GM12878 (cell line): ENCODE data around the gene SYT1. TPM values are rescaled to one million over a fixed set of nuclear protein-coding genes. Genes with fewer than 3 reads are reported as not detected.

ENCODE experiments used
- ATAC-seq: fragments of 200-7000 bp; cut with Tn5 transposase; 3 replicates; pipeline ENCODE4 v1.9.1; 2020; ENCODE audit warnings: mild to moderate bottlenecking, moderate library complexity
- BruUV-seq: library from RNA; stranded (reverse); fragments of 400-500 nt; replicated peaks from 2 replicates; lab custom pipeline; 2021; lab: Mats Ljungman, UMichigan
- CTCF ChIA-PET: fragments of 300-600 bp; sonication (Branson Sonifier 250); formaldehyde crosslinking; extraction: SDS; loops from one replicate; lab custom pipeline; 2021; ENCODE audit warnings: inconsistent platforms; lab: Yijun Ruan, JAX
- POLR2A ChIA-PET: fragments of 350-600 bp; formaldehyde crosslinking; extraction: SDS; loops from one replicate; lab custom pipeline; 2021; ENCODE audit warnings: inconsistent platforms; lab: Charles Lee
- RAD21 ChIA-PET: fragments of 300-600 bp; sonication (Branson Sonifier 250); formaldehyde crosslinking; loops from one replicate; lab custom pipeline; 2023; ENCODE audit warnings: antibody characterized with exemption; ENCODE audit not compliant: unreplicated experiment; lab: Charles Lee
- SMC1A ChIA-PET: fragments of 300-600 bp; sonication (Branson Sonifier 250); formaldehyde crosslinking; loops from one replicate; lab custom pipeline; 2023; ENCODE audit not compliant: unreplicated experiment, uncharacterized antibody; lab: Charles Lee
- DNase-seq: peaks from one replicate; pipeline ENCODE4 v3.0.0-alpha.2; 2011; ENCODE audit warnings: low read depth, low spot score
- FAIRE-seq: peaks from 3 replicates; lab custom pipeline; 2011; peaks lifted over from hg19 to GRCh38; lab: Jason Lieb, UNC
- H2AFZ ChIP-seq: 2 replicates; pipeline ENCODE4 v1.6.0; 2011; ENCODE audit warnings: low read depth, low read length, control low read depth; ENCODE audit not compliant: control insufficient read depth
- H3K27ac ChIP-seq: 2 replicates; pipeline ENCODE4 v1.5.1; 2011; ENCODE audit warnings: control low read depth; ENCODE audit not compliant: control insufficient read depth, insufficient read depth
- H3K27me3 ChIP-seq, 2 experiments: replicated peaks in 1 of 2; 2 replicates each; pipeline versions ENCODE4 v1.6.0 to v1.6.1; 2011; ENCODE audit warnings: low read length in 1 of 2; ENCODE audit not compliant: control insufficient read depth in 2 of 2, insufficient read depth in 2 of 2
- H3K36me3 ChIP-seq, 2 experiments: 2 replicates each; pipeline ENCODE4 v1.5.1; 2011; ENCODE audit warnings: low read length in 1 of 2; ENCODE audit not compliant: control insufficient read depth in 2 of 2, insufficient read depth in 2 of 2
- H3K4me1 ChIP-seq: 2 replicates; pipeline ENCODE4 v1.6.1; 2011; ENCODE audit warnings: mild to moderate bottlenecking, low read length, moderate library complexity, mixed read lengths; ENCODE audit not compliant: control insufficient read depth, insufficient read depth
- H3K4me2 ChIP-seq: 2 replicates; pipeline ENCODE4 v1.6.0; 2011; ENCODE audit warnings: control low read depth; ENCODE audit not compliant: control insufficient read depth, insufficient read depth
- H3K4me3 ChIP-seq: fragments of 200-600 bp; sonication (generic); 2 replicates; pipeline ENCODE4 v1.5.1; 2016
- H3K79me2 ChIP-seq: 2 replicates; pipeline ENCODE4 v1.6.0; 2011; ENCODE audit warnings: low read length; ENCODE audit not compliant: control insufficient read depth, insufficient read depth
- H3K9ac ChIP-seq: 2 replicates; pipeline ENCODE4 v1.8.0; 2011; ENCODE audit warnings: low read length, control low read depth, mixed read lengths; ENCODE audit not compliant: control insufficient read depth, insufficient read depth
- H3K9me3 ChIP-seq: replicated peaks from 3 replicates; pipeline ENCODE4 v1.5.1; 2011; ENCODE audit warnings: mild to moderate bottlenecking, low read length; ENCODE audit not compliant: control insufficient read depth, insufficient read depth
- H4K20me1 ChIP-seq: 2 replicates; pipeline ENCODE4 v1.6.0; 2011; ENCODE audit not compliant: control insufficient read depth, insufficient read depth
- CBX3 ChIP-seq: fragments of 200-600 bp; sonication (generic); IDR thresholded peaks from 2 replicates; pipeline ENCODE4 v1.6.1; 2016; ENCODE audit warnings: low read depth, borderline replicate concordance
- EGR1 ChIP-seq, 2 experiments: IDR thresholded peaks; 1 replicate in 1 of 2; 2 replicates in 1 of 2; pipeline ENCODE4 v1.6.1; 2011 to 2012; ENCODE audit warnings: low read depth in 2 of 2, low read length in 2 of 2, borderline replicate concordance in 1 of 2, mild to moderate bottlenecking in 1 of 2, moderate library complexity in 1 of 2
- FOXM1 ChIP-seq: IDR thresholded peaks from 2 replicates; pipeline ENCODE4 v1.6.1; 2012; ENCODE audit warnings: low read depth, mild to moderate bottlenecking, inconsistent platforms, low read length, moderate library complexity
- HDGF ChIP-seq: fragments of 450-650 bp; IDR thresholded peaks from 2 replicates; pipeline ENCODE4 v1.6.1; 2016; ENCODE audit warnings: antibody characterized with exemption
- NFYA ChIP-seq: IDR thresholded peaks from 2 replicates; pipeline ENCODE4 v1.6.1; 2011; ENCODE audit warnings: low read depth, mild to moderate bottlenecking, low read length, improper control_type of control experiment, borderline replicate concordance
- ZZZ3 ChIP-seq: IDR thresholded peaks from 2 replicates; pipeline ENCODE4 v1.6.1; 2011; ENCODE audit warnings: low read depth; ENCODE audit not compliant: control insufficient read depth, insufficient read length
- WGBS: methylation state at CpG from one replicate; pipeline ENCODE4 v1.1.6; 2016; ENCODE audit warnings: low lambda C conversion rate; ENCODE audit not compliant: insufficient replicate concordance, insufficient coverage; ENCODE audit errors: missing lambda C conversion rate; 5-methylcytosine and 5-hydroxymethylcytosine counted together
- in situ Hi-C: fragments of 300-500 bp; cut with MboI; formaldehyde crosslinking; loops from 9 replicates; pipeline ENCODE4 v1.14.3; 2018; ENCODE audit warnings: mixed read lengths
- intact Hi-C: fragments of 100-400 bp; cut with micrococcal nuclease; formaldehyde crosslinking; loops from one replicate; pipeline ENCODE4 v1.14.2; 2022; ENCODE audit not compliant: unreplicated experiment
- polyA plus RNA-seq, 11 experiments: library from polyadenylated mRNA; depleted of rRNA in 4 of 11; unstranded in 6 of 11; stranded (reverse) in 5 of 11; fragments of >200 nt; fragmentation: Nextera tagmentation in 4 of 11; fragmentation: Illumina TruSeq in 1 of 11; extraction: Ambion mirVana in 4 of 11; extraction: Trizol in 1 of 11; gene quantifications; 1 replicate in 1 of 11; 2 replicates in 10 of 11; pipeline versions ENCODE4 v1.2.1 to v1.2.3, GENCODE V29; 2011 to 2016; ENCODE audit warnings: inconsistent platforms in 2 of 11, missing spikeins in 2 of 11, low read depth in 1 of 11
- total RNA-seq, 4 experiments: library from RNA; depleted of rRNA in 3 of 4; stranded (reverse); fragments of >200 nt in 3 of 4; fragmentation: Illumina TruSeq in 1 of 4; extraction: Trizol in 1 of 4; gene quantifications; 2 replicates each; pipeline versions ENCODE4 v1.2.1 to v1.2.3, GENCODE V29; 2013 to 2021
- TF ChIP-seq, protein P1 (sequence below): fragments of 450-650 bp; IDR thresholded peaks from 2 replicates; pipeline ENCODE4 v1.6.1; 2017; ENCODE audit warnings: antibody characterized with exemption, mild to moderate bottlenecking, moderate library complexity
- TF ChIP-seq, protein P2 (sequence below): fragments of 450-650 bp; IDR thresholded peaks from 2 replicates; pipeline ENCODE4 v1.6.1; 2018; ENCODE audit warnings: borderline replicate concordance, mild to moderate bottlenecking; ENCODE audit not compliant: partially characterized antibody

The SYT1 gene
- total and polyA plus RNA-seq, 10 of the 15 experiments (the other 5 are each of a cell fraction or from before 2014, with no cell fraction given) = 0.10 to 0.28 TPM; not detected in 8

DNA sequence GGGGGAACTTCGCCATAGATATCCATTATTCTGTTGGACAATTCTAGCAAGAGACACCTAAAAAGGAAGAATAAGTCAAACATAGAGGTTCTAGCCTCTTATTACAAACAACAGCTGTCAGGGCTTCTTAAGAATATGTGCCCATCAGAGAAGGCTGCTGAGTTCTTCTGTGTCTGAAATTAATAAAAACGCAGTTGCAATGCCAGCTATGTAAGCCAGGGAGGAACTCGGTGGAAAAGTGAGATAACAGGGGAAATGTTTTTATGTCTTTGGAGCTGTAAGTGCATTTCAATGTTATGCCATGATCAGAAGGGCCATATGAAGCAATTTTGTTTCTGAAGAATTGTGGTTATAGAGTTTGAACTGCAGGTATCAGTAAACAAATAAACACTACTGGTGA, 95.0 kb downstream of the SYT1 start (continued):
- TF ChIP-seq, protein P1, sequence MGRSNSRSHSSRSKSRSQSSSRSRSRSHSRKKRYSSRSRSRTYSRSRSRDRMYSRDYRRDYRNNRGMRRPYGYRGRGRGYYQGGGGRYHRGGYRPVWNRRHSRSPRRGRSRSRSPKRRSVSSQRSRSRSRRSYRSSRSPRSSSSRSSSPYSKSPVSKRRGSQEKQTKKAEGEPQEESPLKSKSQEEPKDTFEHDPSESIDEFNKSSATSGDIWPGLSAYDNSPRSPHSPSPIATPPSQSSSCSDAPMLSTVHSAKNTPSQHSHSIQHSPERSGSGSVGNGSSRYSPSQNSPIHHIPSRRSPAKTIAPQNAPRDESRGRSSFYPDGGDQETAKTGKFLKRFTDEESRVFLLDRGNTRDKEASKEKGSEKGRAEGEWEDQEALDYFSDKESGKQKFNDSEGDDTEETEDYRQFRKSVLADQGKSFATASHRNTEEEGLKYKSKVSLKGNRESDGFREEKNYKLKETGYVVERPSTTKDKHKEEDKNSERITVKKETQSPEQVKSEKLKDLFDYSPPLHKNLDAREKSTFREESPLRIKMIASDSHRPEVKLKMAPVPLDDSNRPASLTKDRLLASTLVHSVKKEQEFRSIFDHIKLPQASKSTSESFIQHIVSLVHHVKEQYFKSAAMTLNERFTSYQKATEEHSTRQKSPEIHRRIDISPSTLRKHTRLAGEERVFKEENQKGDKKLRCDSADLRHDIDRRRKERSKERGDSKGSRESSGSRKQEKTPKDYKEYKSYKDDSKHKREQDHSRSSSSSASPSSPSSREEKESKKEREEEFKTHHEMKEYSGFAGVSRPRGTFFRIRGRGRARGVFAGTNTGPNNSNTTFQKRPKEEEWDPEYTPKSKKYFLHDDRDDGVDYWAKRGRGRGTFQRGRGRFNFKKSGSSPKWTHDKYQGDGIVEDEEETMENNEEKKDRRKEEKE = no peak
- no peak for TF ChIP-seq ZZZ3

DNA sequence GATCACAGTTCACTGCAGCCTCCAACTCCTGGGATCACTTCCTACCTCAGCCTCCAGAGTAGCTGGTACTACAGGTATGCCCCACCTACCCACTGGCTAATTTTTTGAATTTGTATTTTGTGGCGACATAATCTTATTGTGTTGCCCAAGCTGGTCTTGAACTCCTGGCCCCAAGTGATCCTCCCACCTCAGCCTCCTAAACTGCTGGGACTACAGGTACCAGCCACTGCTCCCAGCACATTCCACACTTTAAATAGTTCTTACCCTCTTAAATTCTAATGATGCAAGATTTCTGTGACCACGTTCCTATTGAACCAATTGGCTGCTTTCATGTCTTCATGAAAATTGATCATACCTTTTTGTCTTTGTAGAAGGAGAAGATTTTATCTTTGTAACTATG, 96.6 kb downstream of the SYT1 start:
- Histone ChIP-seq H3K9ac (no peak overlapping the region), H4K20me1 (no peaks in the 10 kb centered on the region), H3K36me3 (no peaks in the 10 kb centered on the region), H2AFZ (no peak overlapping the region)
- ChIA-PET CTCF (no interaction called here), SMC1A (no interaction called here)
- WGBS = 52% methylated on average over 2 of the region's 2 CpGs
- intact Hi-C loops = no loop called here
- TF ChIP-seq, protein P2, sequence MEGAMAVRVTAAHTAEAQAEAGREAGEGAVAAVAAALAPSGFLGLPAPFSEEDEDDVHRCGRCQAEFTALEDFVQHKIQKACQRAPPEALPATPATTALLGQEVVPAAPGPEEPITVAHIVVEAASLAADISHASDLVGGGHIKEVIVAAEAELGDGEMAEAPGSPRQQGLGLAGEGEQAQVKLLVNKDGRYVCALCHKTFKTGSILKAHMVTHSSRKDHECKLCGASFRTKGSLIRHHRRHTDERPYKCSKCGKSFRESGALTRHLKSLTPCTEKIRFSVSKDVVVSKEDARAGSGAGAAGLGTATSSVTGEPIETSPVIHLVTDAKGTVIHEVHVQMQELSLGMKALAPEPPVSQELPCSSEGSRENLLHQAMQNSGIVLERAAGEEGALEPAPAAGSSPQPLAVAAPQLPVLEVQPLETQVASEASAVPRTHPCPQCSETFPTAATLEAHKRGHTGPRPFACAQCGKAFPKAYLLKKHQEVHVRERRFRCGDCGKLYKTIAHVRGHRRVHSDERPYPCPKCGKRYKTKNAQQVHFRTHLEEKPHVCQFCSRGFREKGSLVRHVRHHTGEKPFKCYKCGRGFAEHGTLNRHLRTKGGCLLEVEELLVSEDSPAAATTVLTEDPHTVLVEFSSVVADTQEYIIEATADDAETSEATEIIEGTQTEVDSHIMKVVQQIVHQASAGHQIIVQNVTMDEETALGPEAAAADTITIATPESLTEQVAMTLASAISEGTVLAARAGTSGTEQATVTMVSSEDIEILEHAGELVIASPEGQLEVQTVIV = no peak
- no peak for TF ChIP-seq CBX3
- TF ChIP-seq NFYA = no peak
- TF ChIP-seq EGR1 (IDR thresholded peaks at IDR 0.05; ENCODE audit: borderline replicate concordance in 1 of 2, low read depth in 2 of 2, low read length in 2 of 2) = no peak
- TF ChIP-seq HDGF = no peak
- TF ChIP-seq FOXM1 = no peak
- TF ChIP-seq, all 136 proteins: peak for 0
- Histone ChIP-seq H3K27me3 (no peaks in the 10 kb centered on the region), H3K4me1 (no peaks in the 10 kb centered on the region), H3K9me3 (no peaks in the 10 kb centered on the region), H3K4me3 (no peak overlapping the region), H3K4me2 (no peak overlapping the region), H3K27ac (no peak overlapping the region), H3K79me2 (no peaks in the 10 kb centered on the region)
- BruUV-seq = no TSS peak
- ATAC-seq (no peak), FAIRE-seq (no peak), DNase-seq (no peak)
- ChIA-PET RAD21 (no interaction called here), POLR2A (no interaction called here)
- in situ Hi-C loops = no loop called here
